Adrenal gland (tissue), 19 donors: Measurements from ENCODE around the gene DNAH8. TPM values are rescaled to one million over a fixed set of nuclear protein-coding genes. Genes with fewer than 3 reads are reported as not detected.
A peak's percentile ranks its signal among the peaks of the same experiment; 100 is the strongest.

ENCODE experiments used
- DNase-seq, 7 donors: peaks; one replicate each; pipeline ENCODE4 v3.0.0-alpha.2; 2019 to 2020
- H3K27ac ChIP-seq, 5 donors: fragments of 200-600 bp; sonication (generic) in 4 of 5; 1 replicate in 3 of 5; 2 replicates in 2 of 5; pipeline versions ENCODE4 v1.5.1 to v1.8.0; 2016 to 2020; ENCODE audit warnings: mild to moderate bottlenecking in 1 of 5
- H3K27me3 ChIP-seq: fragments of 200-600 bp; 2 replicates; pipeline ENCODE4 v1.8.0; 2021
- H3K36me3 ChIP-seq, 2 donors: fragments of 200-600 bp; replicated peaks in 1 of 2; 1 replicate in 1 of 2; 2 replicates in 1 of 2; pipeline versions ENCODE4 v1.5.1 to v1.8.0; 2018 to 2022
- H3K4me1 ChIP-seq, 2 donors: fragments of 200-600 bp; replicated peaks in 1 of 2; 1 replicate in 1 of 2; 2 replicates in 1 of 2; pipeline versions ENCODE4 v1.5.1 to v1.8.0; 2018 to 2021
- H3K4me3 ChIP-seq, 4 donors: fragments of 200-600 bp; sonication (generic) in 3 of 4; one replicate each; pipeline ENCODE4 v1.5.1; 2016 to 2018
- H3K9me3 ChIP-seq, 3 donors: fragments of 200-600 bp; sonication (generic) in 1 of 3; replicated peaks in 1 of 3; 1 replicate in 2 of 3; 2 replicates in 1 of 3; pipeline versions ENCODE4 v1.5.1 to v1.8.0; 2016 to 2021
- POLR2A ChIP-seq, 2 donors: fragments of 450-650 bp; IDR thresholded peaks; one replicate each; pipeline ENCODE4 v1.6.1; 2017; ENCODE audit warnings: antibody characterized with exemption in 2 of 2, mild to moderate bottlenecking in 2 of 2, moderate library complexity in 1 of 2
- WGBS, 4 donors: extraction: QIAGEN DNeasy Blood & Tissue Kit in 2 of 4; methylation state at CpG; one replicate each; pipeline versions ENCODE4 v1.1.5 to v1.1.7; 2013 to 2017; 5-methylcytosine and 5-hydroxymethylcytosine counted together
- intact Hi-C, 2 donors: fragments of 100-400 bp; cut with DNase I; formaldehyde crosslinking; loops; one replicate each; pipeline versions ENCODE4 v1.14.1 to v1.15.0; 2022 to 2023
- long read RNA-seq, 10 donors: library from polyadenylated mRNA in 3 of 10; unstranded in 2 of 10; stranded (forward) in 1 of 10; transcript quantifications; one replicate each; pipeline ENCODE4 v2.0.0 and lab custom pipeline, GENCODE V29; 2021 to 2026
- polyA plus RNA-seq, 3 donors: library from polyadenylated mRNA; stranded (reverse); fragments of 200-250 nt in 2 of 3; fragments of 350-450 nt in 1 of 3; fragmentation: Illumina TruSeq in 1 of 3; extraction: RNeasy Lipid Tissue Mini Kit (QIAGEN cat#74804) in 1 of 3; gene quantifications; one replicate each; pipeline ENCODE4 v1.2.3, GENCODE V29; 2013 to 2014
- total RNA-seq, 9 donors: library from RNA; depleted of rRNA in 4 of 9; stranded (reverse); fragments of >200 nt in 4 of 9; fragments of 120-200 nt in 1 of 9; fragmentation: NEBNext Ultra II Directional in 1 of 9; extraction: Animal tissue kit (Norgen Biotek cat#: 25700) in 1 of 9; gene quantifications; one replicate each; pipeline versions ENCODE4 v1.1.0 to v1.2.4, GENCODE V29; 2013 to 2023
- TF ChIP-seq, protein P1 (sequence below), 6 experiments: fragments of 450-650 bp in 4 of 6; fragments of 200-600 bp in 2 of 6; sonication (generic) in 1 of 6; IDR thresholded peaks; 1 replicate in 5 of 6; 2 replicates in 1 of 6; pipeline versions ENCODE4 v1.5.1 to v1.8.0; 2016 to 2021; ENCODE audit warnings: antibody characterized with exemption in 6 of 6, mild to moderate bottlenecking in 2 of 6, moderate library complexity in 1 of 6
- donor health status: healthy with polysubstance abuse.
- donor health status: Bipolar disorder and iron deficiency.
- donor health status: DM: yes; HTN: yes; CAD: no.
- donor health status: DM: no; HTN: no; CAD: no.
- donor health status: DM: no; HTN: no; CAD: no.
- donor health status: DM: yes; HTN: yes; CAD: no.

The DNAH8 gene
- under 1 TPM in 1 of 9 donors, not detected in 8; under 0.01 TPM for total RNA-seq
- under 1 TPM in 1 of 3 donors, not detected in 2; 0.02 TPM for polyA plus RNA-seq
- long read RNA-seq, donor 1, result 0 reads
- long read RNA-seq, donor 2, result 0 reads
- long read RNA-seq, donor 3, result 0 reads
- long read RNA-seq, donor 4, result 0 reads
- long read RNA-seq, donor 5, result 0 reads
- long read RNA-seq, donor 6, result 0 reads
- long read RNA-seq, donor 7, result 0 reads
- long read RNA-seq, donor 8, result 0 reads
- long read RNA-seq, donor 9, result 0 reads
- long read RNA-seq, donor 10, result 0 reads

DNA sequence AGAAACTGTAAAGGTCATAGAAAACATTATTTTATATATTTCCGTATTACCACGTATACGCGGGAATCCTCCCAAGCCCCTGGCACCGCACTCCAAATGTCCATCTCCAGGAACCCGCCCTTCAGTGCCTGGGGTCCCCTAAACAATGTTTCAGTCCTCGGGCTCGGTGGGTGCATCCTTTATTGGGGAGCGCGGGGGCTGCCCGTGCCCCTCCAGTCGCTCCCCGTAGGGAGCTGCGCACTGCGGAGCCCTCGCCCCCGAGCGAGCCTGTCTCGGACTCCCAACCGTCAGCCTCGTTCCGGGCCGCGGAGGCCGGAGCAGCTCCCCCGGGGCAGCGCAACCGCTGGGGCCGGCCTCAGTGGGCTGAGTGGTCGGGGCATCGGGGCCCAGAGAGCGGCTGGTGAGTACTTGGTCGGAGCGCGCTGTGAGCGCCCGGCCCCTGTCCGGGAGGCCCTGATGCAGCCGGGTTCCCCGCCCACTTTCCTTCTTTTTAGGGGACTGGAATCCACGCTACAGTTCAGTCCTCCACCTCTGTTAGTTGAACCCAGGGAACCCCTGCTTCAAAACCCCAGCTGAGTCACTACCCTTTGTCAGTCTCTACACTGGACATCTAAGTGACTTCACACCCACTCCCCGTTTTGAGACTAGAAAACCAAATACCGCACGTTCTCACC lies at the start of gene DNAH8:
DNAH8 (plus strand) TSS at position 296 of the 674 bp plus-strand sequence. CDS start 7,499 bp downstream, outside the sequence.
- Histone ChIP-seq H3K27me3 (peaks cover 25% of the 10 kb centered on the region), H3K4me3 (peak within 1 kb of the TSS in 1 of 4 donors; percentile 38), H3K4me1 (peaks cover 0 to 4% of the 10 kb centered on the region in 2 donors), H3K9me3 (no peaks in the 10 kb centered on the region), H3K36me3 (no peaks in the 10 kb centered on the region), H3K27ac (no peak within 1 kb of the TSS)
- DNase-seq, result no peak
- WGBS, 4 donors, result 7 to 20% (median 10%) methylated on average over 15 to 44 of the region's 44 CpGs
- intact Hi-C loops, result no loop called here
- TF ChIP-seq POLR2A (IDR thresholded peaks at IDR 0.05), result no peak
- TF ChIP-seq, protein P1, sequence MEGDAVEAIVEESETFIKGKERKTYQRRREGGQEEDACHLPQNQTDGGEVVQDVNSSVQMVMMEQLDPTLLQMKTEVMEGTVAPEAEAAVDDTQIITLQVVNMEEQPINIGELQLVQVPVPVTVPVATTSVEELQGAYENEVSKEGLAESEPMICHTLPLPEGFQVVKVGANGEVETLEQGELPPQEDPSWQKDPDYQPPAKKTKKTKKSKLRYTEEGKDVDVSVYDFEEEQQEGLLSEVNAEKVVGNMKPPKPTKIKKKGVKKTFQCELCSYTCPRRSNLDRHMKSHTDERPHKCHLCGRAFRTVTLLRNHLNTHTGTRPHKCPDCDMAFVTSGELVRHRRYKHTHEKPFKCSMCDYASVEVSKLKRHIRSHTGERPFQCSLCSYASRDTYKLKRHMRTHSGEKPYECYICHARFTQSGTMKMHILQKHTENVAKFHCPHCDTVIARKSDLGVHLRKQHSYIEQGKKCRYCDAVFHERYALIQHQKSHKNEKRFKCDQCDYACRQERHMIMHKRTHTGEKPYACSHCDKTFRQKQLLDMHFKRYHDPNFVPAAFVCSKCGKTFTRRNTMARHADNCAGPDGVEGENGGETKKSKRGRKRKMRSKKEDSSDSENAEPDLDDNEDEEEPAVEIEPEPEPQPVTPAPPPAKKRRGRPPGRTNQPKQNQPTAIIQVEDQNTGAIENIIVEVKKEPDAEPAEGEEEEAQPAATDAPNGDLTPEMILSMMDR (IDR thresholded peaks at IDR 0.05), result no peak

DNA sequence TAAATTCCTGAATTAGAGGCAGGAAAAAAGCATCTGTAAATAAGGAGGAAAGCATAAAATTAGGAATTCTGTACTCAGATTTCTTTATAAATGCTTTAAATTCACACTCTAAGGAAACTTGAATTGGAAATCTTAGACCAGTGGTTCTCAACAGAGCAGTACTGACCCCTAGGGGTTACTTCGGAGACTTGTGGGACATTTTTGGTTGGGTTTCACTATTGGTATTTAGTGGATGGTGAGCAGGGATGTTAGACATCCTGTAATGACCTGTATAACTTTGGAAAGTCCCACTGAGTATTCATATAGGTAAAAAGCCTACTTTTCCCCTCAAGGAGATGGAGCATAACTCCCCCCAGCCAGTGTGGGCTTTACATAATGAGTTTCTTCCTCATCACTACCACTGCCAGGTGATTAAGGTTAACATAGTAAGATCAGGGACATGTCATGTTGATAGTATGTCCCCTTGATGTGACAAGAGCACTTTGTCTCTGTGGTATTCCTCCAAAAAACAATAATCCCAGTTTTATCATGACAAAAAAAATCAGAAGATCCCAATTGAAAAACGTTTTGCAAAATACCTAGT lies 43.1 kb upstream of the DNAH8 start:
- Histone ChIP-seq H3K27ac (no peak overlapping the region), H3K4me1 (peaks cover 8 to 12% of the 10 kb centered on the region in 2 donors), H3K4me3 (no peak overlapping the region), H3K36me3 (peaks cover 0 to 5% of the 10 kb centered on the region in 2 donors), H3K9me3 (no peaks in the 10 kb centered on the region), H3K27me3 (no peaks in the 10 kb centered on the region)
- DNase-seq, result peak in 5 of 7 donors; percentile 26 to 39 (median 31)
- TF ChIP-seq POLR2A (IDR thresholded peaks at IDR 0.05), result no peak
- TF ChIP-seq, protein P1 (IDR thresholded peaks at IDR 0.05), result peak; percentile 52 to 76 (median 62)
- intact Hi-C loops, result no loop called here
- whole genome bisulfite sequencing, 4 donors, result 7 to 13% (median 11%) methylated on average over 2 of the region's 2 CpGs

GRCh38 chr6:38673397-38674165 lies 41.5 kb upstream of the DNAH8 start:
- H3K4me3 ChIP-seq, result no peak overlapping the region
- peaks cover 0 to 5% of the 10 kb centered on the region in 2 donors for H3K36me3 ChIP-seq
- DNase-seq, result no peak
- 42 to 46% (median 44%) methylated on average over 9 of the region's 9 CpGs for WGBS, 4 donors
- H3K27me3 ChIP-seq, result no peaks in the 10 kb centered on the region
- H3K4me1 ChIP-seq, result peaks cover 8 to 18% of the 10 kb centered on the region in 2 donors
- no peak for TF ChIP-seq POLR2A (IDR thresholded peaks at IDR 0.05)
- TF ChIP-seq, protein P1 (IDR thresholded peaks at IDR 0.05), result no peak
- intact Hi-C loops, result no loop called here
- no peak overlapping the region for H3K27ac ChIP-seq
- no peaks in the 10 kb centered on the region for H3K9me3 ChIP-seq
